Dendritic cell treated with granulocyte-macrophage colony-stimulating factor and Interleukin-4, amounts not matched to agents 40 ng/mL and 50 ng/mL, for 4 days (primary cell): Measurements from ENCODE around the gene PSMG1.
"Not testable (repeated sequence)": the region's sequence is repeated elsewhere in the genome, so short reads cannot be mapped to it uniquely, and the experiment has no call there.

Source experiments
- H3K27ac Mint-ChIP-seq: one replicate; pipeline ENCODE4 v1.8.0; 2022; ENCODE audit warnings: mild to moderate bottlenecking, mixed read lengths
- H3K27me3 Mint-ChIP-seq: one replicate; pipeline ENCODE4 v1.8.0; 2022; ENCODE audit warnings: mild to moderate bottlenecking, mixed read lengths
- H3K36me3 Mint-ChIP-seq: one replicate; pipeline ENCODE4 v1.8.0; 2022; ENCODE audit warnings: low read depth, mixed read lengths
- H3K4me1 Mint-ChIP-seq: one replicate; pipeline ENCODE4 v1.8.0; 2022; ENCODE audit warnings: low read depth, mixed read lengths
- H3K4me3 Mint-ChIP-seq: one replicate; pipeline ENCODE4 v1.8.0; 2022; ENCODE audit warnings: mild to moderate bottlenecking, moderate library complexity, mixed read lengths
- H3K9me3 Mint-ChIP-seq: one replicate; pipeline ENCODE4 v1.8.0; 2022; ENCODE audit warnings: mixed read lengths
- intact Hi-C: fragments of 100-400 bp; cut with micrococcal nuclease; formaldehyde crosslinking; loops from one replicate; pipeline ENCODE4 v1.15.0; 2022

PSMG1 gene

GRCh38 chr21:39136711-39137110, 46.5 kb downstream of the PSMG1 start:
- no peaks in the 10 kb centered on the region for H3K36me3 Mint-ChIP-seq
- no peak overlapping the region for H3K4me3 Mint-ChIP-seq
- intact Hi-C loops, result loop anchor here (2.0 to 5.0 kb wide), 2 partner anchors 329 to 402 kb away; partner anchors contain the start of gene ETS2

DNA sequence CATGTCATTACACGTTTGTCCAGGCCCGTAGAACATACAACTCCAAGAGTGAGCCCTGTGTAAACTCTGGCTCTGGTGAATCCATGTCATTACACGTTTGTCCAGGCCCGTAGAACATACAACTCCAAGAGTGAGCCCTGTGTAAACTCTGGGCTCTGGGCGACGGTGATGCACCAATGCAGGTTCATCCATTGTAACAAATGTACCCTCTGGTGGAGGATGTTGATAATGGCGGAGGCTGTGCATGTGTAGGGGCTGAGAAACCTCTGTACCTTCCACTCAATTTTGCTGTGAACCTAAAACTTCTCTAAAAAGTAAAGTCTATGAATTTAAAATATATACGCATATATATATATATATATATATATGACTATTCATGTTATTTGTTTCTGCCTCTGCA, 47.1 kb downstream of the PSMG1 start:
- not testable (repeated sequence) for H3K36me3 Mint-ChIP-seq, H3K4me1 Mint-ChIP-seq, H3K4me3 Mint-ChIP-seq, H3K9me3 Mint-ChIP-seq, H3K27me3 Mint-ChIP-seq, H3K27ac Mint-ChIP-seq
- intact Hi-C loops, result loop anchor here (2.0 to 5.0 kb wide), 2 partner anchors 329 to 401 kb away; partner anchors contain the start of gene ETS2

More at GRCh38 chr21:39136711-39137110, 46.5 kb downstream of the PSMG1 start:
- H3K27ac Mint-ChIP-seq, result no peak overlapping the region
- H3K9me3 Mint-ChIP-seq, result no peaks in the 10 kb centered on the region
- H3K4me1 Mint-ChIP-seq, result peaks cover 5% of the 10 kb centered on the region
- H3K27me3 Mint-ChIP-seq, result peaks cover 9% of the 10 kb centered on the region

- Mint-ChIP-seq H3K4me3 (no peak overlapping the region), H3K36me3 (no peaks in the 10 kb centered on the region), H3K9me3 (no peaks in the 10 kb centered on the region), H3K27me3 (peaks cover 9% of the 10 kb centered on the region), H3K27ac (no peak overlapping the region), H3K4me1 (peaks cover 5% of the 10 kb centered on the region)
- intact Hi-C loops, result no loop called here
Measured at GRCh38 chr21:39134288-39134810, 48.9 kb downstream of the PSMG1 start.

DNA sequence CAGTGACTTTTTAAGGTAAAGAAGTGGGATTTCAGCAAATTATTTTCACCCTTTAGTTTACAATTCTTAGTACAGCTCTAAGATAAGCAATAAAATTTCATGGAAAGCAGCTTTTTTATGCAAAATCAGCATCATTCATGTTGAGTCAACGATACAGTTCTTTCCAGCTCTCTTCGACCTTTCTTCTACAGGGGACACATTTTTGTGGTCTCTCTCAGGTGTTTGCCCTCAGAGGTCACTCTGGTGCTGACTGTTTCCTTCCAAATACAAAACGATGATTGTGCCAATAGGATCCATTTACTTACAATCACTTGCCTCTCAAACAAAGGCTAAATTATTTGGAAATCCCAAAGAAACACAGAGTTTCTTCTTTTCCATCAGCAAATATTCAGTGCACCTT, 51.0 kb downstream of the PSMG1 start:
- H3K4me1 Mint-ChIP-seq, result peaks cover 5% of the 10 kb centered on the region
- H3K36me3 Mint-ChIP-seq, result no peaks in the 10 kb centered on the region
- no peak overlapping the region for H3K27ac Mint-ChIP-seq
- H3K4me3 Mint-ChIP-seq, result no peak overlapping the region
- H3K9me3 Mint-ChIP-seq, result no peaks in the 10 kb centered on the region
- intact Hi-C loops, result no loop called here
- H3K27me3 Mint-ChIP-seq, result peaks cover 6% of the 10 kb centered on the region

DNA sequence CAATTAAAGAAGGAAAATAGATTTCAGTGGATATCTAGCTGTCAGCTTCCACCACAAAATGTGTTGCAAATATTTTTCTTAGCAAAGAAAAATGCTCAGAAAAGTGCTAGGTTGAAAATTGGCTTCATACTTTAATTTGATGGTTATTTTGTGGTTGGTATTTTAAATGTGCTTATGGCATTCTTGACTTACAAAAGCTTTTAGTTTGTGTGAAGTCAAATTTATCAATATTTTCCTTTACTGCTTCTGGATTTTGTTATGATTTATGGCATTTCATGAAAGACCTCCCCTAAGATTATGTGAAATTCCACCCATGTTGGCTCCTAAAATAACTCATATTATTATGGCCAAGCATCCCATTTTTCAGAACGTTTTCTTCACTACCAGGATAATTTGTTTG, 51.5 kb downstream of the PSMG1 start:
- Mint-ChIP-seq H3K9me3 (no peaks in the 10 kb centered on the region), H3K27me3 (peaks cover 3% of the 10 kb centered on the region), H3K4me1 (peaks cover 5% of the 10 kb centered on the region), H3K4me3 (no peak overlapping the region), H3K27ac (no peak overlapping the region), H3K36me3 (no peaks in the 10 kb centered on the region)
- intact Hi-C loops, result no loop called here

DNA sequence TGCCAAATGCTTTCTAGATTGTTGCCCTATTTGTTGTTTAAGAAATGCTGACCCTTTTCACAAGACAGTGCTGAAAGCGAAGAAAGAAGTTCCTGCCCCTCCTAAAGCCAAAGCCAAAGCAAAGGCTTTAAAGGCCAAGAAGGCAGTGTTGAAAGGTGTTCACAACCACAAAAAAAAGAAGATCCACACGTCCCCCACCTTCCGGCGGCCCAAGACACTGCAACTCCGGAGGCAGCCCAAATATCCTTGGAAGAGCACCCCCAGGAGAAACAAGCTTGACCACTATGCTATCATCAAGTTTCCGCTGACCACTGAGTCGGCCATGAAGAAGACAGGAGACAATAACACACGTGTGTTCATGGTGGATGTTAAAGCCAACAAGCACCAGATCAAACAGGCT, 55.7 kb downstream of the PSMG1 start:
- intact Hi-C loops, result no loop called here
- H3K27ac Mint-ChIP-seq, result no peak overlapping the region

DNA sequence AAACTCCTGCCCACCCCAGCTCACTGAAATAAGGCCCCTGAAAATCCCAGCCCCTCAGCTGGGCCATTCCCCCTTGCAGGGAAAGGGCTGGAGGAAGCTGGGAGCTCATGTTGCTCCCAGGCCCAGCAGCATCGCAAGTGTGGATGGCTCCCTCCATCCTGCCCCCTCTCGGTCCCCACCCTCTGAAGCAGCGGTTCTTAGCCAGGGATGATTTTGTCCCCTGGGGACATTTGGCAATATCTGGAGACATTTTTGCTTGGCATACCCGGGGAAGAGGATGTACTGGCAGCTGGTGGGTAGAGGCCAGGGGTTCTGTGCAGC, 56.8 kb downstream of the PSMG1 start:
- Mint-ChIP-seq H3K36me3 (no peaks in the 10 kb centered on the region), H3K27me3 (peaks cover 3% of the 10 kb centered on the region), H3K4me1 (peaks cover 17% of the 10 kb centered on the region), H3K9me3 (no peaks in the 10 kb centered on the region), H3K4me3 (no peak overlapping the region), H3K27ac (peak overlapping the region; percentile 47)
- intact Hi-C loops, result no loop called here

More for the DNA sequence above, 55.7 kb downstream of the PSMG1 start:
- H3K36me3 Mint-ChIP-seq, result no peaks in the 10 kb centered on the region
- peaks cover 12% of the 10 kb centered on the region for H3K4me1 Mint-ChIP-seq
- H3K27me3 Mint-ChIP-seq, result no peaks in the 10 kb centered on the region
- H3K4me3 Mint-ChIP-seq, result no peak overlapping the region
- no peaks in the 10 kb centered on the region for H3K9me3 Mint-ChIP-seq

GRCh38 chr21:39125752-39126485, 57.3 kb downstream of the PSMG1 start:
- H3K36me3 Mint-ChIP-seq, result no peaks in the 10 kb centered on the region
- peaks cover 7% of the 10 kb centered on the region for H3K27me3 Mint-ChIP-seq
- H3K27ac Mint-ChIP-seq, result peak overlapping the region; percentile 47
- H3K4me1 Mint-ChIP-seq, result peaks cover 17% of the 10 kb centered on the region
- no peaks in the 10 kb centered on the region for H3K9me3 Mint-ChIP-seq
- intact Hi-C loops, result no loop called here
- H3K4me3 Mint-ChIP-seq, result no peak overlapping the region
